H9 (cell line): ENCODE measurements around the gene CCDC91. TPM values are rescaled to one million over a fixed set of nuclear protein-coding genes. Genes with fewer than 3 reads are reported as not detected.

Experiments
- DNase-seq: peaks from one replicate; pipeline ENCODE4 v3.0.0-alpha.2; 2017
- H2AFZ ChIP-seq: one replicate; pipeline ENCODE4 v1.6.1; 2013; ENCODE audit warnings: mild to moderate bottlenecking, low read length, control low read depth, moderate library complexity
- H2AK5ac ChIP-seq: 2 replicates; pipeline ENCODE4 v1.6.1; 2013; ENCODE audit warnings: low read length, control low read depth, mixed read lengths; ENCODE audit not compliant: insufficient read length
- H2BK120ac ChIP-seq: one replicate; pipeline ENCODE4 v1.6.1; 2013; ENCODE audit warnings: low read depth, mild to moderate bottlenecking, low read length, control low read depth, inconsistent platforms; ENCODE audit not compliant: poor library complexity, severe bottlenecking
- H2BK12ac ChIP-seq: 2 replicates; pipeline ENCODE4 v1.6.1; 2013; ENCODE audit warnings: low read length, control low read depth, mixed read lengths, low read depth; ENCODE audit not compliant: insufficient read length
- H2BK15ac ChIP-seq: 2 replicates; pipeline ENCODE4 v1.6.1; 2013; ENCODE audit warnings: low read depth, low read length, control low read depth
- H2BK20ac ChIP-seq: one replicate; pipeline ENCODE4 v1.6.1; 2013; ENCODE audit warnings: low read depth, mild to moderate bottlenecking, low read length, control low read depth, inconsistent platforms; ENCODE audit not compliant: poor library complexity, severe bottlenecking
- H2BK5ac ChIP-seq: 2 replicates; pipeline ENCODE4 v1.6.1; 2013; ENCODE audit warnings: low read length, control low read depth, mixed read lengths; ENCODE audit not compliant: insufficient read length
- H3K14ac ChIP-seq: 2 replicates; pipeline ENCODE4 v1.6.1; 2013; ENCODE audit warnings: low read length, control low read depth; ENCODE audit not compliant: insufficient read depth
- H3K18ac ChIP-seq: 2 replicates; pipeline ENCODE4 v1.6.1; 2013; ENCODE audit warnings: low read depth, mild to moderate bottlenecking, mixed read lengths, low read length, control low read depth; ENCODE audit not compliant: insufficient read length
- H3K23ac ChIP-seq: 2 replicates; pipeline ENCODE4 v1.6.1; 2013; ENCODE audit warnings: low read length, control low read depth, mixed read lengths, low read depth; ENCODE audit not compliant: insufficient read length
- H3K23me2 ChIP-seq: 2 replicates; pipeline ENCODE4 v1.6.1; 2013; ENCODE audit warnings: low read depth, mild to moderate bottlenecking, mixed read lengths, low read length, control low read depth; ENCODE audit not compliant: insufficient read length, poor library complexity, severe bottlenecking
- H3K27ac ChIP-seq: 2 replicates; pipeline ENCODE4 v1.5.1; 2013; ENCODE audit warnings: low read length, control low read depth, mixed read lengths, low read depth; ENCODE audit not compliant: insufficient read length
- H3K27me3 ChIP-seq: 2 replicates; pipeline ENCODE4 v1.6.1; 2013; ENCODE audit warnings: low read length, control low read depth, inconsistent platforms; ENCODE audit not compliant: insufficient read depth
- H3K4ac ChIP-seq: 2 replicates; pipeline ENCODE4 v1.6.1; 2013; ENCODE audit warnings: low read depth, mild to moderate bottlenecking, control low read depth, inconsistent platforms, low read length, moderate library complexity
- H3K4me1 ChIP-seq: 2 replicates; pipeline ENCODE4 v1.6.1; 2013; ENCODE audit warnings: low read length, control low read depth, inconsistent platforms; ENCODE audit not compliant: insufficient read depth
- H3K4me2 ChIP-seq: 2 replicates; pipeline ENCODE4 v1.6.1; 2013; ENCODE audit warnings: low read length, control low read depth, mixed read lengths; ENCODE audit not compliant: insufficient read length, insufficient read depth
- H3K56ac ChIP-seq: 2 replicates; pipeline ENCODE4 v1.6.1; 2013; ENCODE audit warnings: low read depth, mild to moderate bottlenecking, mixed read lengths, low read length, control low read depth; ENCODE audit not compliant: insufficient read length
- H3K79me1 ChIP-seq: 2 replicates; pipeline ENCODE4 v1.6.1; 2013; ENCODE audit warnings: low read depth, mild to moderate bottlenecking, moderate library complexity, low read length, control low read depth, inconsistent platforms; ENCODE audit not compliant: insufficient read depth, poor library complexity, severe bottlenecking
- H3K79me2 ChIP-seq: 2 replicates; pipeline ENCODE4 v1.6.1; 2013; ENCODE audit warnings: low read length, control low read depth, inconsistent platforms; ENCODE audit not compliant: insufficient read depth
- H3K9ac ChIP-seq: 2 replicates; pipeline ENCODE4 v1.6.1; 2013; ENCODE audit warnings: low read length, control low read depth, mixed read lengths; ENCODE audit not compliant: insufficient read length; ENCODE audit errors: extremely low read depth
- H3K9me3 ChIP-seq: one replicate; pipeline ENCODE4 v1.6.1; 2013; ENCODE audit warnings: low read depth, low read length, inconsistent platforms; ENCODE audit not compliant: control insufficient read depth
- H3T11ph ChIP-seq: one replicate; pipeline ENCODE4 v1.6.1; 2013; ENCODE audit warnings: mild to moderate bottlenecking, low read length, control low read depth, inconsistent platforms
- H4K20me1 ChIP-seq: one replicate; pipeline ENCODE4 v1.6.1; 2013; ENCODE audit not compliant: control insufficient read depth, insufficient read length, insufficient read depth
- H4K5ac ChIP-seq: 2 replicates; pipeline ENCODE4 v1.6.1; 2013; ENCODE audit warnings: low read depth, mild to moderate bottlenecking, mixed read lengths, low read length, control low read depth; ENCODE audit not compliant: insufficient read length
- H4K8ac ChIP-seq: replicated peaks from 2 replicates; pipeline ENCODE4 v1.6.1; 2013; ENCODE audit warnings: low read length, control low read depth, mixed read lengths, low read depth; ENCODE audit not compliant: insufficient read length
- H4K91ac ChIP-seq: 2 replicates; pipeline ENCODE4 v1.6.1; 2013; ENCODE audit warnings: low read depth, mild to moderate bottlenecking, moderate library complexity, mixed read lengths, low read length, control low read depth; ENCODE audit not compliant: insufficient read length
- H3K27ac Mint-ChIP-seq, 3 experiments: 2 replicates in 2 of 3; 3 replicates in 1 of 3; pipeline ENCODE4 v1.8.0; 2020 to 2021; ENCODE audit warnings: mixed read lengths in 3 of 3, mild to moderate bottlenecking in 1 of 3, moderate library complexity in 1 of 3
- H3K27me3 Mint-ChIP-seq: 2 replicates; pipeline ENCODE4 v1.8.0; 2021; ENCODE audit warnings: low read depth, mild to moderate bottlenecking, moderate library complexity, mixed read lengths
- H3K36me3 Mint-ChIP-seq, 3 experiments: 2 replicates in 2 of 3; 3 replicates in 1 of 3; pipeline ENCODE4 v1.8.0; 2020 to 2021; ENCODE audit warnings: low read depth in 3 of 3, mixed read lengths in 3 of 3; ENCODE audit not compliant: insufficient read depth in 1 of 3
- H3K4me1 Mint-ChIP-seq, 2 experiments: 2 replicates each; pipeline ENCODE4 v1.8.0; 2020; ENCODE audit warnings: mixed read lengths in 2 of 2
- H3K4me3 Mint-ChIP-seq, 2 experiments: 2 replicates in 1 of 2; 3 replicates in 1 of 2; pipeline ENCODE4 v1.8.0; 2020 to 2021; ENCODE audit warnings: mild to moderate bottlenecking in 2 of 2, mixed read lengths in 2 of 2, moderate library complexity in 1 of 2
- H3K9me3 Mint-ChIP-seq, 2 experiments: 2 replicates in 1 of 2; 3 replicates in 1 of 2; pipeline ENCODE4 v1.8.0; 2020; ENCODE audit warnings: mild to moderate bottlenecking in 2 of 2, mixed read lengths in 2 of 2, moderate library complexity in 1 of 2
- WGBS: extraction: QIAGEN DNeasy Blood & Tissue Kit; methylation state at CpG from one replicate; pipeline ENCODE4 v1.1.7; 2013; ENCODE audit warnings: missing lambda C conversion rate, low lambda C conversion rate, mixed read lengths; ENCODE audit not compliant: insufficient read length; ENCODE audit errors: extremely low coverage; 5-methylcytosine and 5-hydroxymethylcytosine counted together
- total RNA-seq: library from RNA; stranded (reverse); gene quantifications from 2 replicates; pipeline ENCODE4 v1.2.1, GENCODE V29; 2021
- TF ChIP-seq, protein P1 (sequence below): fragments of 200-600 bp; sonication (generic); conservative IDR thresholded peaks from 3 replicates; pipeline ENCODE4 v1.8.0; 2021; ENCODE audit warnings: antibody characterized with exemption, mild to moderate bottlenecking

CCDC91 gene
- total RNA-seq, 1 experiment from 2014 or later = 22.7 TPM

DNA sequence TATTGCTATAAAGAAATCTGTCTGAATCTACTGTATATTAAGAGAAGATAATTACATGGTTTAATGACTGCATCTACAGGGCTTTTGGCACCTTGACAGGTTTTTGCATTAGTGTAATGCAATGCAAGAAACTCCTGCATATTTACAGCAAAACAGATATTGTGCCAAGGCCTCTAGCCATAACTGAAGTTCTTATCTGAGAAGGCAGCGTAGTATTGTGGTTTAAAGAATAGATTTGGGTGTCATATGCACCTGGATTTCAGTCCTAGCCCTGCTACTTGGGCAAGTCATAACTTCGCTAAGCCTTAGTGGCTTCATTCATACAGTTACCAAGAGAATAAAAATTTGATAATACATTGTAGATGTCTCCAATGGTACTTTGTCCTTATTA is 350.1 kb downstream of the CCDC91 start:
- no CpG with 5 or more reads among the region's 2 CpGs for WGBS
- Histone ChIP-seq H3K4me2 (no peak overlapping the region), H2AK5ac (no peak overlapping the region), H4K91ac (no peak overlapping the region), H3K79me2 (no peaks in the 10 kb centered on the region), H2AFZ (no peak overlapping the region), H2BK15ac (no peak overlapping the region), H2BK20ac (no peak overlapping the region), H3K4ac (no peak overlapping the region), H3K18ac (no peak overlapping the region), H3K56ac (no peak overlapping the region), H2BK12ac (no peak overlapping the region), H3K23ac (no peak overlapping the region), H3T11ph (no peak overlapping the region), H3K27me3 (no peaks in the 10 kb centered on the region), H4K8ac (no peak overlapping the region), H3K9me3 (no peaks in the 10 kb centered on the region), H3K27ac (no peak overlapping the region), H4K5ac (no peak overlapping the region), H3K14ac (no peak overlapping the region), H3K9ac (no peak overlapping the region), H3K4me1 (no peaks in the 10 kb centered on the region), H3K79me1 (no peaks in the 10 kb centered on the region), H2BK5ac (no peak overlapping the region), H3K23me2 (no peaks in the 10 kb centered on the region), H4K20me1 (no peaks in the 10 kb centered on the region), H2BK120ac (no peak overlapping the region)
- Mint-ChIP-seq H3K36me3 (peaks cover 2 to 4% (median 4%) of the 10 kb centered on the region in 3 experiments; a peak in 2 of 7 replicates), H3K4me1 (peaks cover 6 to 9% of the 10 kb centered on the region in 2 experiments; a peak in 3 of 4 replicates), H3K9me3 (peaks cover 0 to 5% of the 10 kb centered on the region in 2 experiments; a peak in 3 of 5 replicates), H3K27ac (no peak overlapping the region; a peak in 1 of 7 replicates), H3K27me3 (no peaks in the 10 kb centered on the region), H3K4me3 (no peak overlapping the region)
- DNase-seq = no peak
- TF ChIP-seq, protein P1, sequence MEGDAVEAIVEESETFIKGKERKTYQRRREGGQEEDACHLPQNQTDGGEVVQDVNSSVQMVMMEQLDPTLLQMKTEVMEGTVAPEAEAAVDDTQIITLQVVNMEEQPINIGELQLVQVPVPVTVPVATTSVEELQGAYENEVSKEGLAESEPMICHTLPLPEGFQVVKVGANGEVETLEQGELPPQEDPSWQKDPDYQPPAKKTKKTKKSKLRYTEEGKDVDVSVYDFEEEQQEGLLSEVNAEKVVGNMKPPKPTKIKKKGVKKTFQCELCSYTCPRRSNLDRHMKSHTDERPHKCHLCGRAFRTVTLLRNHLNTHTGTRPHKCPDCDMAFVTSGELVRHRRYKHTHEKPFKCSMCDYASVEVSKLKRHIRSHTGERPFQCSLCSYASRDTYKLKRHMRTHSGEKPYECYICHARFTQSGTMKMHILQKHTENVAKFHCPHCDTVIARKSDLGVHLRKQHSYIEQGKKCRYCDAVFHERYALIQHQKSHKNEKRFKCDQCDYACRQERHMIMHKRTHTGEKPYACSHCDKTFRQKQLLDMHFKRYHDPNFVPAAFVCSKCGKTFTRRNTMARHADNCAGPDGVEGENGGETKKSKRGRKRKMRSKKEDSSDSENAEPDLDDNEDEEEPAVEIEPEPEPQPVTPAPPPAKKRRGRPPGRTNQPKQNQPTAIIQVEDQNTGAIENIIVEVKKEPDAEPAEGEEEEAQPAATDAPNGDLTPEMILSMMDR = no peak
